MM.1S (cell line): ENCODE results near the gene PASK.

Source experiments
- DNase-seq: peaks from one replicate; pipeline ENCODE4 v3.0.0-alpha.2; 2015
- H2AFZ ChIP-seq: fragments of 300-600 bp; sonication (generic); 2 replicates; pipeline ENCODE4 v1.6.0; 2016; ENCODE audit warnings: antibody characterized with exemption, low read length
- H3F3A ChIP-seq: fragments of 300-600 bp; sonication (generic); 2 replicates; pipeline ENCODE4 v1.6.1; 2016; ENCODE audit warnings: mild to moderate bottlenecking, antibody characterized with exemption, low read length, moderate library complexity, mixed read lengths; ENCODE audit not compliant: insufficient read depth
- H3K27ac ChIP-seq: fragments of 300-600 bp; sonication (generic); 2 replicates; pipeline ENCODE4 v1.5.1; 2016; ENCODE audit warnings: mild to moderate bottlenecking, low read length
- H3K27me3 ChIP-seq: fragments of 300-600 bp; sonication (generic); replicated peaks from 2 replicates; pipeline ENCODE4 v1.6.0; 2016; ENCODE audit warnings: low read length; ENCODE audit not compliant: insufficient read depth
- H3K36me3 ChIP-seq: fragments of 300-600 bp; sonication (generic); replicated peaks from 2 replicates; pipeline ENCODE4 v1.6.1; 2016; ENCODE audit warnings: mild to moderate bottlenecking, low read length, mixed read lengths; ENCODE audit not compliant: insufficient read depth
- H3K4me1 ChIP-seq: fragments of 300-600 bp; sonication (generic); 2 replicates; pipeline ENCODE4 v1.6.1; 2016; ENCODE audit warnings: low read length, mixed read lengths
- H3K4me2 ChIP-seq: fragments of 300-600 bp; sonication (generic); 2 replicates; pipeline ENCODE4 v1.6.0; 2016; ENCODE audit warnings: low read depth, low read length
- H3K4me3 ChIP-seq: fragments of 300-600 bp; sonication (generic); 2 replicates; pipeline ENCODE4 v1.5.1; 2016; ENCODE audit warnings: low read length, mixed read lengths
- H3K79me2 ChIP-seq: fragments of 300-600 bp; sonication (generic); 2 replicates; pipeline ENCODE4 v1.6.1; 2016; ENCODE audit warnings: mixed run types, low read length, mixed read lengths
- H3K9ac ChIP-seq: fragments of 300-600 bp; sonication (generic); 2 replicates; pipeline ENCODE4 v1.6.1; 2016; ENCODE audit warnings: low read length, mixed read lengths
- H3K9me2 ChIP-seq: fragments of 300-600 bp; sonication (generic); replicated peaks from 2 replicates; pipeline ENCODE4 v1.6.1; 2016; ENCODE audit warnings: mild to moderate bottlenecking, low read length, mixed read lengths; ENCODE audit not compliant: insufficient read depth
- H3K9me3 ChIP-seq: fragments of 300-600 bp; sonication (generic); replicated peaks from 2 replicates; pipeline ENCODE4 v1.6.1; 2016; ENCODE audit warnings: mild to moderate bottlenecking, low read length, mixed read lengths; ENCODE audit not compliant: insufficient read depth
- H4K20me1 ChIP-seq: fragments of 300-600 bp; sonication (generic); 2 replicates; pipeline ENCODE4 v1.6.1; 2016; ENCODE audit warnings: mild to moderate bottlenecking, low read length, moderate library complexity, mixed read lengths; ENCODE audit not compliant: insufficient read depth
- EZH2 ChIP-seq: fragments of 300-600 bp; sonication (generic); optimal IDR thresholded peaks from 2 replicates; pipeline ENCODE3; 2017; ENCODE audit warnings: low read depth, mild to moderate bottlenecking, antibody characterized with exemption, low read length, mixed read lengths
- EZH2phosphoT487 ChIP-seq: fragments of 300-600 bp; sonication (generic); IDR thresholded peaks from 2 replicates; pipeline ENCODE4 v1.6.1; 2018; ENCODE audit warnings: antibody characterized with exemption, low read length
- TF ChIP-seq, protein P1 (sequence below): fragments of 300-600 bp; sonication (generic); IDR thresholded peaks from 2 replicates; pipeline ENCODE4 v1.5.1; 2016; ENCODE audit warnings: antibody characterized with exemption, low read length, mixed read lengths

Gene PASK

DNA sequence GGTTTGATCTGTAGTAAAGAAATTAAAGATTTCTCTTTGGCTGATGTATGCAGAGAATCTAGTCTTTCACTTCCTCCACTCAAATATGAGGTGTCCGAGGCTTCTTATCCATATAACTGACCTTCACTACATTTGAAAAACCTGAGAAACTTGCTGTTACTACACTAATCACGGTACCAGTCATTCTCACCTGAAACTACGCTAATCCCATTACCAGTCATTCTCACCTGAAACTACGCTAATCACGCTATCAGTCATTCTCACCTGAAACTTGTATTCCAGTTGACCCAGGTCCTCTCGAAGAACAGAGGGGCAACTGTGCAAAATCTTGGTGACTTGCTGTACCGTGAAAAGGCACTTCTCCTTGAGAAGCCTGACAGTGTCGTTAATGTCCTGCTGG is 52.3 kb downstream of the PASK start:
- Histone ChIP-seq H3K27ac (no peak overlapping the region), H3K4me1 (peaks cover 16% of the 10 kb centered on the region; the same call in 1 of the 2 replicates), H3K4me2 (no peak overlapping the region), H3F3A (no peaks in the 10 kb centered on the region), H3K9ac (no peak overlapping the region), H3K36me3 (0 out of 2 replicates have a peak, but pooled peaks cover 6% of the 10 kb centered on the region), H3K4me3 (no peak overlapping the region), H4K20me1 (no peaks in the 10 kb centered on the region), H3K9me3 (no peaks in the 10 kb centered on the region), H3K79me2 (peaks cover 42% of the 10 kb centered on the region), H3K9me2 (no peaks in the 10 kb centered on the region), H3K27me3 (no peaks in the 10 kb centered on the region), H2AFZ (no peak overlapping the region)
- TF ChIP-seq EZH2 (no peak), EZH2phosphoT487 (no peak)
- TF ChIP-seq, protein P1, sequence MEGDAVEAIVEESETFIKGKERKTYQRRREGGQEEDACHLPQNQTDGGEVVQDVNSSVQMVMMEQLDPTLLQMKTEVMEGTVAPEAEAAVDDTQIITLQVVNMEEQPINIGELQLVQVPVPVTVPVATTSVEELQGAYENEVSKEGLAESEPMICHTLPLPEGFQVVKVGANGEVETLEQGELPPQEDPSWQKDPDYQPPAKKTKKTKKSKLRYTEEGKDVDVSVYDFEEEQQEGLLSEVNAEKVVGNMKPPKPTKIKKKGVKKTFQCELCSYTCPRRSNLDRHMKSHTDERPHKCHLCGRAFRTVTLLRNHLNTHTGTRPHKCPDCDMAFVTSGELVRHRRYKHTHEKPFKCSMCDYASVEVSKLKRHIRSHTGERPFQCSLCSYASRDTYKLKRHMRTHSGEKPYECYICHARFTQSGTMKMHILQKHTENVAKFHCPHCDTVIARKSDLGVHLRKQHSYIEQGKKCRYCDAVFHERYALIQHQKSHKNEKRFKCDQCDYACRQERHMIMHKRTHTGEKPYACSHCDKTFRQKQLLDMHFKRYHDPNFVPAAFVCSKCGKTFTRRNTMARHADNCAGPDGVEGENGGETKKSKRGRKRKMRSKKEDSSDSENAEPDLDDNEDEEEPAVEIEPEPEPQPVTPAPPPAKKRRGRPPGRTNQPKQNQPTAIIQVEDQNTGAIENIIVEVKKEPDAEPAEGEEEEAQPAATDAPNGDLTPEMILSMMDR: no peak
- DNase-seq: no peak

DNA sequence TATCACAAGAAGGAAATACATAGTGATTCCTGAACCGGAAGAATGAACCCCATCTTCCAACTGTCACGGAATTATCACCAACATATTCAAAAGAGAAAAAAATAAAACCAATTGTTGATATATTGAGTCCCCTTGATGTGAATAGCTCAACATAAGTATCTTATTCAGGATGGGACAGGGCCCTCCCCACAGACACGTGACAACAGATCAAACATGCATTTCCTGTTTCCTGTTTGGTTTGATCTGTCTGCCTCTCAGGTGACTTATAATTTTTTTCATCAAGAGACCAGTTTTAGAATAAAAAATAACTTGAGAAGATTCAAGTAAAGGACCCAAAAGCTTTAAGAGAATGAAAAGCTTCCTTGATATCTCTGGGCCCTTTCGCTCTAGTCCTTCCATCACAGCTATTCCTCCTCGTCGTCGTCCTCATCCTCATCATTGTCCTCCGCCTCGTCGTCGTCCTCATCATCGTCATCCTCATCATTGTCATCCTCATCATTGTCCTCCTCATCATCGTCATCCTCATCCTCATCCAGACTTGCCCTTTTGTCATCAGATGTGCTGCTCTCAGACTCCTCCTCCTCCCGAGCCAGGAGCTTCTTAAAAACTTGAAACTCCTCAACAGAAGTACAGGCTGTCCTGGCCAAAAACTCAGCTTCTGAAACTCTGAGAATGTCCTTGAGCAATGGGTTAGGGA is 53.5 kb downstream of the PASK start:
- Histone ChIP-seq H3K9me3 (no peaks in the 10 kb centered on the region), H3K9me2 (no peaks in the 10 kb centered on the region), H3K36me3 (0 out of 2 replicates have a peak, but pooled peaks cover 6% of the 10 kb centered on the region), H3K27ac (no peak overlapping the region), H4K20me1 (no peaks in the 10 kb centered on the region), H3K4me3 (no peak overlapping the region), H3K9ac (no peak overlapping the region), H3K27me3 (no peaks in the 10 kb centered on the region), H3K4me2 (no peak overlapping the region), H3F3A (no peaks in the 10 kb centered on the region), H3K79me2 (peaks cover 29% of the 10 kb centered on the region), H3K4me1 (0 out of 2 replicates have a peak, but pooled peaks cover 12% of the 10 kb centered on the region), H2AFZ (no peak overlapping the region)
- no peak for DNase-seq
- TF ChIP-seq EZH2phosphoT487 (no peak), EZH2 (no peak)
- TF ChIP-seq, protein P1: no peak

DNA sequence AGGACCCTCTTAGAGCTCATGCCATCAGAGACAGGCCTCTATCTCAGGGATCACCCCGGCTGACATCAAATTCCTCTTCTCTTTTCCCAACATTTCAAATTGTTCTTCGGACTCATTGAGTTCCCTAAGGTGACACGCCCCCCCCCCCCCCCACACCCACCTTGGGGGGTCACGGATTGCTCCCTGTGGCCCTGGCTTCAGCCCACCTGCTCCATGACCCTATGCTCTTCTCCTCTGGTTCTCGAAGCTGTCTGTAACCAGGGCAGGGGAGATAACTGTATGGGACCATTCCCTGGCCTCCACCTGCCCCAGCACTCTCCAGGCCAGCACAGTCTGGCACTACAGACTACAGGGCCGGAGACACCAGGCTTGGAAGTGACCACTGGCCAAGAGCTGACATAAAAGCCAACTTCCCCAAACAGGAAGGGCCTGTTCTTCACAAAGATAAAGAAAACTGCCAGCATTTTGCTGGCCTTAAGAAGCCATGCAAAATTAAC is 54.3 kb downstream of the PASK start:
- H3F3A ChIP-seq: no peaks in the 10 kb centered on the region
- 0 out of 2 replicates have a peak, but pooled peaks cover 9% of the 10 kb centered on the region for H3K4me1 ChIP-seq
- H4K20me1 ChIP-seq: no peaks in the 10 kb centered on the region
- H2AFZ ChIP-seq: no peak overlapping the region
- H3K9me2 ChIP-seq: no peaks in the 10 kb centered on the region
- TF ChIP-seq EZH2phosphoT487 (no peak), EZH2 (no peak)
- TF ChIP-seq, protein P1: no peak
- H3K4me3 ChIP-seq: no peak overlapping the region
- no peak for DNase-seq
- no peak overlapping the region for H3K27ac ChIP-seq
- H3K36me3 ChIP-seq: 0 out of 2 replicates have a peak, but pooled peaks cover 6% of the 10 kb centered on the region
- H3K9ac ChIP-seq: no peak overlapping the region
- H3K4me2 ChIP-seq: no peak overlapping the region
- H3K9me3 ChIP-seq: no peaks in the 10 kb centered on the region
- peaks cover 22% of the 10 kb centered on the region for H3K79me2 ChIP-seq
- H3K27me3 ChIP-seq: no peaks in the 10 kb centered on the region
